B cell (primary cell): Measurements from ENCODE around the gene LENG9.
"Not testable (repeated sequence)": the region's sequence is repeated elsewhere in the genome, so short reads cannot be mapped to it uniquely, and the experiment has no call there.

Experiments
- EZH2 ChIP-seq: IDR thresholded peaks from 2 replicates; pipeline ENCODE4 v1.6.1; 2012; ENCODE audit warnings: borderline replicate concordance, low read depth, mild to moderate bottlenecking, moderate library complexity, low read length; ENCODE audit not compliant: insufficient read depth, poor library complexity, severe bottlenecking
- TF ChIP-seq, protein P1 (sequence below): fragments of 200-600 bp; IDR thresholded peaks from one replicate; pipeline ENCODE4 v1.8.0; 2022; ENCODE audit warnings: antibody characterized with exemption, mild to moderate bottlenecking

DNA sequence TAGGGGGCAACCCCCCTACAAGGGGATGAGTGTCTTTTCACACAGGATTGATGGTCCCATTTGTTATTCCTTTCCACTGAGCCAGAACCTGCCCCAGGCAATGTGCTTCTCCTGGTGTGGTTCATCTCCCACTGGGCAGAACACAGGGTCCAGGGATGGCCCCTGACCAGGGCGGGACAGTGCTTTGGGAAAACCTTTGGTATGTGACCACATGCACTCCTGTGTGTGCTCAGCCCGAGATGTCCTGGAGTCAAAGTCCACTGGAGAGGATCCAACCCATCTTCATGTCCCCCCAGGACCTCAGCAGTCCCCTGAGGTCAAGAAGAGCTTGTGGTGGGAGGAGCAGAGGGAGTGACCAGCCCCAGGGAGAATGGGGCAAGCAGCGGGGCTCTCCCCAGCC lies 44.9 kb upstream of the LENG9 start:
- TF ChIP-seq, protein P1, sequence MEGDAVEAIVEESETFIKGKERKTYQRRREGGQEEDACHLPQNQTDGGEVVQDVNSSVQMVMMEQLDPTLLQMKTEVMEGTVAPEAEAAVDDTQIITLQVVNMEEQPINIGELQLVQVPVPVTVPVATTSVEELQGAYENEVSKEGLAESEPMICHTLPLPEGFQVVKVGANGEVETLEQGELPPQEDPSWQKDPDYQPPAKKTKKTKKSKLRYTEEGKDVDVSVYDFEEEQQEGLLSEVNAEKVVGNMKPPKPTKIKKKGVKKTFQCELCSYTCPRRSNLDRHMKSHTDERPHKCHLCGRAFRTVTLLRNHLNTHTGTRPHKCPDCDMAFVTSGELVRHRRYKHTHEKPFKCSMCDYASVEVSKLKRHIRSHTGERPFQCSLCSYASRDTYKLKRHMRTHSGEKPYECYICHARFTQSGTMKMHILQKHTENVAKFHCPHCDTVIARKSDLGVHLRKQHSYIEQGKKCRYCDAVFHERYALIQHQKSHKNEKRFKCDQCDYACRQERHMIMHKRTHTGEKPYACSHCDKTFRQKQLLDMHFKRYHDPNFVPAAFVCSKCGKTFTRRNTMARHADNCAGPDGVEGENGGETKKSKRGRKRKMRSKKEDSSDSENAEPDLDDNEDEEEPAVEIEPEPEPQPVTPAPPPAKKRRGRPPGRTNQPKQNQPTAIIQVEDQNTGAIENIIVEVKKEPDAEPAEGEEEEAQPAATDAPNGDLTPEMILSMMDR, result not testable (repeated sequence)
- TF ChIP-seq EZH2, result not testable (repeated sequence)
